ENCODE data around the gene CCDC154. TPM values are rescaled to one million over a fixed set of nuclear protein-coding genes. Genes with fewer than 3 reads are reported as not detected.
"Not testable (repeated sequence)": the region's sequence is repeated elsewhere in the genome, so short reads cannot be mapped to it uniquely, and the experiment has no call there.

CCDC154 gene
- total RNA-seq, 2 experiments from 2014 or later = 1.5 to 2.1 TPM

GRCh38 chr16:1448536-1449116 lies 4.3 kb upstream of the CCDC154 start:
- Mint-ChIP-seq H3K4me3 (no peak overlapping the region), H3K27ac (no peak overlapping the region), H3K4me1 (ENCODE audit: low read depth) (no peaks in the 10 kb centered on the region), H3K9me3 (ENCODE audit: insufficient read depth) (no peaks in the 10 kb centered on the region), H3K27me3 (ENCODE audit: low read depth) (no peaks in the 10 kb centered on the region), H3K36me3 (ENCODE audit: low read depth) (peaks cover 4% of the 10 kb centered on the region)
- ATAC-seq = no peak
- CTCF ChIA-PET = no interaction called here
- POLR2A ChIA-PET = no interaction called here
- DNase-seq = no peak

GRCh38 chr16:1447965-1448364 lies 3.6 kb upstream of the CCDC154 start:
- H3K27me3 Mint-ChIP-seq (ENCODE audit: low read depth) = no peaks in the 10 kb centered on the region
- H3K4me3 Mint-ChIP-seq = no peak overlapping the region
- peaks cover 3% of the 10 kb centered on the region for H3K36me3 Mint-ChIP-seq (ENCODE audit: low read depth)
- H3K4me1 Mint-ChIP-seq (ENCODE audit: low read depth) = no peaks in the 10 kb centered on the region
- ChIA-PET POLR2A (no interaction called here), CTCF (no interaction called here)
- H3K27ac Mint-ChIP-seq = no peak overlapping the region
- ATAC-seq (no peak), DNase-seq (no peak)
- no peaks in the 10 kb centered on the region for H3K9me3 Mint-ChIP-seq (ENCODE audit: insufficient read depth)

DNA sequence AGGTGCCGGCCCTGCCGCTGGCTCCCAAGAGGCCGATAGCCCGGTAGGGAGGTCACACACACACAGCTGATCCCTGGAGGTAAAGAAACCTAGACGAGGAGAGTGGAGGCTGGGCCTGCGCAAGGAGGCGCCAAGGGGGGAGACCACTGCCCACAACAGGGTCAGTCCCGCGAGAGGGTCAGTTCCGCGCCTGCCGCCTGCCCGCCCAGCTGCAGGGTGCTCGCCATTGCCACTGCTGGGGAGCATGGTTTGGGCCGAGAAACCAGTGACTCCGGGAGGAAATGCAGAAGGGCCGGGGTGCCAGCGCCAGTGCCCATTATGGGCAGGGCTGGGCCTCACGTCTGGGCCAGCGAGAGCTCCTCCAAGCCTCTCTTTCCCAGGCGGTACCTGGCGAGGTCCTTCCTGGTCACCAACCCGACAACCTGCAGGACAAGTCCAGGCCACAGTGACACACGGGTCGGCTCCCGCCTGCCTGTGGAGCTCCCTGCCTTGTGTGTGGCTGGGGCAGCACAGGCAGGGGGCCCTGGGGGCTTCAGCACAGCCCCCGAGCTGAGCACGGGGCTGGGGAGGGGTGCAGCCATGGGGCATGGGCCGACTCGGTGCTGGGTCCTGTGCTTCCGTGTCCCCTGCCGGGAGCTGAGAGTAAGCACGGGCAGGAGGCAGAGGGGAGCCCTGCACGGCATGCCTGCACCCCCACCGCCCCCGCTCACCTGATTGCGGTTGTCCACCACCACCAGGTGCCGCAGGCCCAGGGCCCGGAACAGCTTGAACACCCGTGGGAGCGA lies 2.1 kb upstream of the CCDC154 start:
- CTCF ChIA-PET = no interaction called here
- H3K4me3 Mint-ChIP-seq = no peak overlapping the region
- no peaks in the 10 kb centered on the region for H3K9me3 Mint-ChIP-seq (ENCODE audit: insufficient read depth)
- ATAC-seq = no peak
- POLR2A ChIA-PET = interaction anchor here (0.8 kb wide), 1 partner anchor 29 kb away, joined by 3 read pairs; no protein-coding TSS in a partner anchor
- H3K4me1 Mint-ChIP-seq (ENCODE audit: low read depth) = no peaks in the 10 kb centered on the region
- DNase-seq = no peak
- no peak overlapping the region for H3K27ac Mint-ChIP-seq
- peaks cover 2% of the 10 kb centered on the region for H3K36me3 Mint-ChIP-seq (ENCODE audit: low read depth)
- no peaks in the 10 kb centered on the region for H3K27me3 Mint-ChIP-seq (ENCODE audit: low read depth)

DNA sequence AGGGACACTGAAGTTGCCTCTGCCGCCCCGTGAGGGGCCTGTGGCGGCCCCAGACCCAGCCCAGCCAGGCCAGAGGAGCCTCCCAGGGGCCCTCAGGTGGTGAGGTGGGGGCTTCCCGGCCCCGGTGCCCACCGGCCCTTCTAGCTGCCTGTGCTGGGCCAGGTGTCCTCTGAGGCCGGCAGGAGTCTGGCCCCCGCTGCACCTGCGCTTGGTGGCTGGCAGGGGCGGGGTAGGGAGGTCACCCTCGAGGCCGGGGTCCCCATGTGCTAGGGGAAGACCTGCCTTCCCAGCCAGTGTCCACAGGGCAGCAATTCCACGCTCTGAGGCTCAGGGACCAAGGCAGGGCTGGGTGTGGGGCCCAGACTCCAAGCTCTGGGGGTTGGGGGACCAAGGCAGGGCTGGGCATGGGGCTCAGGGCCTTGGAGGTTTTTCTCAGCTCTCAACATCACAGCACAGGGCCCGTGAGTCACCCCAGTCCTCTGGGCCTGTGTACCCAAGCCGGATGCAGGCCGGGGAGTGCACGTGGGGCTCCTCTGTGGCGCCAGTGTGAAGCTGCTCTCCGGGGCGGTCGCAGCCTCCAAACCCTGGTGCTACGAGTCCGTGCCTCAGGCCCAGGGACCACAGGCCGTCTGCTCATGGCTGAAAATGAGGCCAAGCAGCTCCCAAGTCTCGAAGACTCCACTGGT lies 1.3 kb upstream of the CCDC154 start:
- no peaks in the 10 kb centered on the region for H3K9me3 Mint-ChIP-seq (ENCODE audit: insufficient read depth)
- H3K27ac Mint-ChIP-seq = no peak overlapping the region
- no peak for DNase-seq
- ATAC-seq = no peak
- H3K36me3 Mint-ChIP-seq (ENCODE audit: low read depth) = no peaks in the 10 kb centered on the region
- H3K4me1 Mint-ChIP-seq (ENCODE audit: low read depth) = no peaks in the 10 kb centered on the region
- no peak overlapping the region for H3K4me3 Mint-ChIP-seq
- no peaks in the 10 kb centered on the region for H3K27me3 Mint-ChIP-seq (ENCODE audit: low read depth)
- ChIA-PET CTCF (no interaction called here), POLR2A (interaction anchor here (0.8 kb wide), 1 partner anchor 30 kb away, joined by 3 read pairs; no protein-coding TSS in a partner anchor)

DNA sequence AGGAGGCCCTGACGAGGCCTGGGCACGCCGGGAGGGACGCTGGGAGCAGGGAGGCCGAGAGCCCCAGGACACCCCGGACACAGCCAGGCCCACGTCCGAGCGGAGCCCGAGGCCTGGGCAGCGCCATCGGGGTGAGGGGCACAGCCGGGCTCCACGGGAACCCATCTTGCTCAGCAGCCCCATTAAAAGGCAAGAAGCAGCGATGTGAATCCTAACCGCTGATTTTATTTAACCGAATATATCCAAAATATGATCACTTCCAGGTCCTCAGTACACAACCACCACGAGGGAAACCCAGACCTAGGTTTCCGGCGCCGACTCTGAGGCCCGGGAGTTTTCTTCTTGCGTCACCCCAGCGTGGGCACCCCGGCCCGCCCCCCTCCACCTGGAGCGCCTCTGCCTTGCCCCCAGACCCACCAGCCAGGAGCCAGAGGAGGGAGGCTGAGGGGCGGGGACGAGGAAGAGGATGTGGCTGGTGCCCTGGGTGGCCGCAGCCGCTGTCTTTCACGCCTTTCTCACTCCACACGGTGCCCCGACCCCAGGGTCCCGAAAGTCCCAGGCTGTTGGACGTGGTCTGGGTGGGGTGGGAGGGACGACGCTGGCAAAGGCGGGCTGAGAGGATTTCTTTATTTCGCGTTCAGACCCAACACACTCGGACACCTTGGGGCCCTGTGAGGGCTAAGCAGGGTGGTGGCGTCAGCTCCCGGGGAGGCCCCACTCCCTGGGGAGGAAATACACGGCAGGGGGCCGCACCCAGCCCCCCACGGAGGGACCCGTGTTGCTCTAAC lies 568 bp upstream of the CCDC154 start:
- CTCF ChIA-PET = no interaction called here

DNA sequence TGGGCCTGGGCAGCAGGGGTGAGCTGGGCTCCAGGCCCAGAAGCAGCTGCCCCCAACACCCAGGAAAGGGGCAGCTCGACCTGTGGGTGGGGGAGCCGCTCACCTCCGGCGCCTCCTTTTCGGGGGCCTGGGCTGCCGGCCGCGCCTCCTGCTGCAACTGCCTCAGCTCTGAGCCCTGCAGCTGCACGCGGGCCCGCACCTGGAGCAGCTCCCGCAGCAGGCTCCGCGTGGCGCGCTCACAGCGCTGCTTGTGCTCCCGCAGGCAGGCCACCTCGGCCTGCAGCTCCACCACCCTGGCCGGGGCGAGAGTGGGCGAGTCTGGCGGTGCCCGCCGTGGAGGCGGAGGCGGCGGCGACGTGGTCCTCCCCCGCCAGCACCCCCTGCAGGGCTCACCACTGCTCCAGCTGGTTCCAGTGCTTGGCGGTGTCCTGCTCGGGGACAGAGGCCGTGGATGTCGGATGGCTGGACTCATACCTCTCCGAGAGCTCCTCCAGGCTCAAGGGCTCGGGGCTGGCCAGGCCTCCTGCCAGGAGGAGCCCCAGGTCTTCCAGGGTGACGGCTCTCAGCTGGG lies 868 bp downstream of the CCDC154 start:
- POLR2A ChIA-PET = interaction anchor here (1.1 kb wide), 1 partner anchor 22 kb away, joined by 4 read pairs; the partner anchor contains the start of gene UQCC4
- H3K27me3 Mint-ChIP-seq (ENCODE audit: low read depth) = no peaks in the 10 kb centered on the region
- CTCF ChIA-PET = no interaction called here
- no peak overlapping the region for H3K27ac Mint-ChIP-seq
- ATAC-seq (no peak), DNase-seq (no peak)
- no peaks in the 10 kb centered on the region for H3K36me3 Mint-ChIP-seq (ENCODE audit: low read depth)
- no peaks in the 10 kb centered on the region for H3K9me3 Mint-ChIP-seq (ENCODE audit: insufficient read depth)
- no peaks in the 10 kb centered on the region for H3K4me1 Mint-ChIP-seq (ENCODE audit: low read depth)
- no peak overlapping the region for H3K4me3 Mint-ChIP-seq

More for the DNA sequence above, 568 bp upstream of the CCDC154 start:
- POLR2A ChIA-PET = interaction anchor here (0.8 kb wide), 1 partner anchor 31 kb away, joined by 3 read pairs; no protein-coding TSS in a partner anchor
- Mint-ChIP-seq H3K9me3 (ENCODE audit: insufficient read depth) (no peaks in the 10 kb centered on the region), H3K4me3 (no peak overlapping the region), H3K27ac (no peak overlapping the region), H3K27me3 (ENCODE audit: low read depth) (no peaks in the 10 kb centered on the region), H3K36me3 (ENCODE audit: low read depth) (no peaks in the 10 kb centered on the region), H3K4me1 (ENCODE audit: low read depth) (no peaks in the 10 kb centered on the region)
- DNase-seq (no peak), ATAC-seq (no peak)

DNA sequence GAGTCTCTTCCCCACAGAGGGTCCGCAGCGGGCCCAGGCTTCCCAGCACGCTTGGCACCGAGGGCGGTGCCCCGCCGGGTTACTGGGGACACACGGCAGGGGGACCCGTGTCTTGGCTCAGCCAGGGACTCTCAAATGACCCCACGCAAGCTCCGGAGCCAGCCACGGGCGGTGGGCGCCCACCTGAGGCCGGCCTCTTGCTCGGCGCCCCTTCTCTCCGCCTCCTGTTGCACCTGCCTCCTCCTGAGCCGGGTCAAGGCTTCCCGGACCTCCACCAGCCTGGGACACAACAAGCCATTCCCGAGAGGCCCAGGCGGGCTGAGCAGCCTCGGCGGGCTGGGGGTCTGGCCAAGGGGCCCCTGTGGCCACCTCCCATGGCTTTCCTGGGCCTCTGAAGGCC lies 1.7 kb downstream of the CCDC154 start:
- Mint-ChIP-seq H3K4me3 (no peak overlapping the region), H3K27ac (no peak overlapping the region), H3K9me3 (ENCODE audit: insufficient read depth) (no peaks in the 10 kb centered on the region), H3K4me1 (ENCODE audit: low read depth) (no peaks in the 10 kb centered on the region), H3K36me3 (ENCODE audit: low read depth) (no peaks in the 10 kb centered on the region), H3K27me3 (ENCODE audit: low read depth) (no peaks in the 10 kb centered on the region)
- ChIA-PET CTCF (no interaction called here), POLR2A (no interaction called here)
- DNase-seq = no peak
- ATAC-seq = no peak

- POLR2A ChIA-PET = no interaction called here
- CTCF ChIA-PET = no interaction called here
- DNase-seq (no peak), ATAC-seq (no peak)
- Mint-ChIP-seq H3K4me3 (no peak overlapping the region), H3K4me1 (ENCODE audit: low read depth) (no peaks in the 10 kb centered on the region), H3K27me3 (ENCODE audit: low read depth) (no peaks in the 10 kb centered on the region), H3K36me3 (ENCODE audit: low read depth) (no peaks in the 10 kb centered on the region), H3K9me3 (ENCODE audit: insufficient read depth) (no peaks in the 10 kb centered on the region), H3K27ac (no peak overlapping the region)
These were observed 2.9 kb downstream of the CCDC154 start for GRCh38 chr16:1441391-1441829.

DNA sequence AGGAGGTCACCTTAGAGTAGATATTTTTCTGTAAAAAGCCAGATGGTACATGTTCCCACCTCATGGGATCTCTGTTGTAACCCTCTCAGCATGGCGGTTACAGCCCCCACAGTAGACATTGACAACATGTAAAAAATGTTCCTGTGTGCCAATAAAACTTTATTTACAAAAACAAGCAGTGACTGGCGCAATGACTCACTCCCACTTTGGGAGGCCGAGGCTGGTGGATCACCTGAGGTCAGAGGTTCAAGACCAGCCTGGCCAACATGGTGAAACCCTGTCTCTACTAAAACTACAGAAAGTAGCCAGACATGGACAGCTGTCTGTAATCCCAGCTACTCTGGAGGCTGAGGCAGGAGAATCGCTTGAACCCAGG lies 4.7 kb downstream of the CCDC154 start:
- H3K4me3 Mint-ChIP-seq; H3K9me3 Mint-ChIP-seq (ENCODE audit: insufficient read depth); H3K27ac Mint-ChIP-seq; DNase-seq; H3K36me3 Mint-ChIP-seq (ENCODE audit: low read depth); H3K27me3 Mint-ChIP-seq (ENCODE audit: low read depth); CTCF ChIA-PET; H3K4me1 Mint-ChIP-seq (ENCODE audit: low read depth); ATAC-seq: not testable (repeated sequence)
- POLR2A ChIA-PET = interaction anchor here (1.0 kb wide), 1 partner anchor 59 kb away, joined by 3 read pairs; no protein-coding TSS in a partner anchor

DNA sequence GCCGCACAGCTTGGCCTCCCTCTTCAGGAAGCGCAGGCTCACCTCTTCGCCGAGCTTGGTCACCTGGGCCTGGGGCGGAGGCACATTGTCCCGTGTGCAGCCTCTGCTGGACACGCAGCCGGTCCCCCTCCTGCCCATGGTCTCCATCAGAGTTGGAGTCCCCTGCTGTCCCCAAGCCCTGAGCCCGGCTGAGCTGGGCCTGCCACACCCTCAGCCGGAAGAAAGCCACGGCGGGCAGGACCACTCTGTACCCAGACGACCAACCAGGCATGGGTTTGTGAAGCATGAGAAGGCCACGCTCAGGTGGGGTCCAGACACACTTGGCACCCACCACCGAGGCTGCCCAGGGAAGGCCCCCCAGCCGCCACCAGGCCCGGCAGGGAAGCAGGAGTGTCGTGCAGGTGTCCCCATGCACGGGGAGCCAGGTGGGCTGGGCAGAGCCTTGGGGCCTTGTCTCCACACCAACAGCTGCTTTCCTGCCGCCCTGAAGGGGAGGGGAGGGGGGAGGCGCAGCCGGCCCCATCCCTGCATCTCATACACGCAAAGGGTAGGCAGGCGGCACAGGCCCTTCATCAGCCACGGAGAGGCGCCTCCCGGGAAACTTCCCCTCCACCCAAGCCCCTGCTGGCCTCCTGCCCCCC lies 5.2 kb downstream of the CCDC154 start:
- H3K4me3 Mint-ChIP-seq = no peak overlapping the region
- no peaks in the 10 kb centered on the region for H3K27me3 Mint-ChIP-seq (ENCODE audit: low read depth)
- POLR2A ChIA-PET = interaction anchor here (1.0 to 2.0 kb wide), 2 partner anchors 18 to 59 kb away, joined by 3 to 8 read pairs; partner anchors contain the start of gene UQCC4
- no peaks in the 10 kb centered on the region for H3K4me1 Mint-ChIP-seq (ENCODE audit: low read depth)
- CTCF ChIA-PET = no interaction called here
- no peak for ATAC-seq
- H3K36me3 Mint-ChIP-seq (ENCODE audit: low read depth) = no peaks in the 10 kb centered on the region
- H3K27ac Mint-ChIP-seq = no peak overlapping the region
- no peaks in the 10 kb centered on the region for H3K9me3 Mint-ChIP-seq (ENCODE audit: insufficient read depth)
- no peak for DNase-seq
